ENCODE results near the gene CCSER1.

- no peak for TF ChIP-seq CTCF (IDR thresholded peaks at IDR 0.05; ENCODE audit: low read length)
- TF ChIP-seq EZH2 (IDR thresholded peaks at IDR 0.05; ENCODE audit: borderline replicate concordance, low read length) = no peak
Measured at GRCh38 chr4:90438522-90438921, 311.3 kb downstream of the CCSER1 start.

All from OCI-LY1 (cell line).